Measurements from ENCODE around the gene UHRF2. TPM values are rescaled to one million over a fixed set of nuclear protein-coding genes. Genes with fewer than 3 reads are reported as not detected.

Gene UHRF2
- total RNA-seq, 2 experiments from 2014 or later = 141 to 149 TPM

GRCh38 chr9:6444128-6444527, 31.1 kb downstream of the UHRF2 start:
- TF ChIP-seq CTCF (IDR thresholded peaks at IDR 0.05) = no peak
- no peaks in the 10 kb centered on the region for H3K9me3 ChIP-seq (ENCODE audit: control insufficient read depth in 1 of 2, insufficient read depth in 1 of 2, low read length in 2 of 2)
- CTCF ChIA-PET = no interaction called here
- Mint-ChIP-seq H3K27ac (no peak overlapping the region), H3K4me3 (no peak overlapping the region), H3K9me3 (no peaks in the 10 kb centered on the region), H3K27me3 (no peaks in the 10 kb centered on the region), H3K36me3 (ENCODE audit: low read depth) (peaks cover 49% of the 10 kb centered on the region), H3K4me1 (ENCODE audit: low read depth) (peaks cover 79% of the 10 kb centered on the region)
- H3K36me3 ChIP-seq (ENCODE audit: insufficient read depth, low read length) = peaks cover 10% of the 10 kb centered on the region
- H3K27ac ChIP-seq (ENCODE audit: low read depth in 1 of 2, low read length in 2 of 2) = no peak overlapping the region
- peaks cover 35% of the 10 kb centered on the region for H3K4me1 ChIP-seq (ENCODE audit: insufficient read depth, low read length)
- no peaks in the 10 kb centered on the region for H3K27me3 ChIP-seq (ENCODE audit: control insufficient read depth in 1 of 2, insufficient read depth in 2 of 2, low read length in 2 of 2)
- intact Hi-C loops (cut with DNase I, micrococcal nuclease) = no loop called here
- POLR2A ChIA-PET = no interaction called here
- no peak overlapping the region for H3K4me3 ChIP-seq (ENCODE audit: low read length)
- ATAC-seq (ENCODE audit: poor library complexity) (no peak), DNase-seq (no peak)

GRCh38 chr9:6449086-6449485, 36.1 kb downstream of the UHRF2 start:
- H3K9me3 ChIP-seq (ENCODE audit: control insufficient read depth in 1 of 2, insufficient read depth in 1 of 2, low read length in 2 of 2) = no peaks in the 10 kb centered on the region
- peaks cover 24% of the 10 kb centered on the region for H3K4me1 ChIP-seq (ENCODE audit: insufficient read depth, low read length)
- intact Hi-C loops (cut with DNase I, micrococcal nuclease) = no loop called here
- ChIA-PET CTCF (no interaction called here), POLR2A (interaction anchor here (1.7 kb wide), 1 partner anchor 36 kb away, joined by 6 read pairs; the partner anchor contains the start of gene UHRF2)
- TF ChIP-seq CTCF (IDR thresholded peaks at IDR 0.05) = no peak
- DNase-seq = no peak
- no peaks in the 10 kb centered on the region for H3K27me3 ChIP-seq (ENCODE audit: control insufficient read depth in 1 of 2, insufficient read depth in 2 of 2, low read length in 2 of 2)
- Mint-ChIP-seq H3K4me1 (ENCODE audit: low read depth) (peaks cover 71% of the 10 kb centered on the region), H3K27me3 (no peaks in the 10 kb centered on the region), H3K27ac (peak overlapping the region; percentile 11), H3K9me3 (no peaks in the 10 kb centered on the region), H3K4me3 (no peak overlapping the region), H3K36me3 (ENCODE audit: low read depth) (peaks cover 54% of the 10 kb centered on the region)
- peaks cover 10% of the 10 kb centered on the region for H3K36me3 ChIP-seq (ENCODE audit: insufficient read depth, low read length)
- H3K4me3 ChIP-seq (ENCODE audit: low read length) = no peak overlapping the region
- ATAC-seq (ENCODE audit: poor library complexity) = no peak
- no peak overlapping the region for H3K27ac ChIP-seq (ENCODE audit: low read depth in 1 of 2, low read length in 2 of 2)

DNA sequence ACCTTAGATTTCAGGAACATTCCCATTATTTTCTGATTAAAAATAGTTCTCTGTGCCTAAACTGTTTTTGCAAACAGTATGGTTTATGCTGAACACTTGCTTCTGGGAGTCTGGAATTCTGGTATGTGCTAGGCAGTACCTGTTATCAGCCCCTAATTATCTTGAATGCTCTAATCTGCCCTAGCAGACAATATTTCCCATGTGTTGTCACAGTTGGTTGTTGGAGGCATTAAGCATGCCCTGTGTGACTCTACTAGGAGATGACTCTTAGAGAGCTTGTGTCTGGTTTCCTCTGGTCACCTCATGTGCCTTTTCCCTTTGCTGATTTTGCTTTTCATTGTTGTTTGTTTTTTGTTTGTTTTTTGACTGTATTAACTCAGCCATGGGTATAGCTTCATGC, 36.6 kb downstream of the UHRF2 start:
- intact Hi-C loops (cut with DNase I, micrococcal nuclease) = no loop called here
- H3K4me1 Mint-ChIP-seq (ENCODE audit: low read depth) = peaks cover 71% of the 10 kb centered on the region
- Histone ChIP-seq H3K4me3 (ENCODE audit: low read length) (no peak overlapping the region), H3K27ac (ENCODE audit: low read depth in 1 of 2, low read length in 2 of 2) (no peak overlapping the region), H3K9me3 (ENCODE audit: control insufficient read depth in 1 of 2, insufficient read depth in 1 of 2, low read length in 2 of 2) (no peaks in the 10 kb centered on the region), H3K36me3 (ENCODE audit: insufficient read depth, low read length) (peaks cover 10% of the 10 kb centered on the region), H3K27me3 (ENCODE audit: control insufficient read depth in 1 of 2, insufficient read depth in 2 of 2, low read length in 2 of 2) (no peaks in the 10 kb centered on the region), H3K4me1 (ENCODE audit: insufficient read depth, low read length) (peaks cover 23% of the 10 kb centered on the region)
- H3K36me3 Mint-ChIP-seq (ENCODE audit: low read depth) = peaks cover 59% of the 10 kb centered on the region
- no peak overlapping the region for H3K4me3 Mint-ChIP-seq
- no peaks in the 10 kb centered on the region for H3K9me3 Mint-ChIP-seq
- no peak for TF ChIP-seq CTCF (IDR thresholded peaks at IDR 0.05)
- peak overlapping the region; percentile 11 for H3K27ac Mint-ChIP-seq
- CTCF ChIA-PET = no interaction called here
- no peaks in the 10 kb centered on the region for H3K27me3 Mint-ChIP-seq
- ATAC-seq (ENCODE audit: poor library complexity) = no peak
- no peak for DNase-seq
- POLR2A ChIA-PET = interaction anchor here (1.7 kb wide), 1 partner anchor 36 kb away, joined by 6 read pairs; the partner anchor contains the start of gene UHRF2
